Measurements from ENCODE around the gene TGM3. TPM values are rescaled to one million over a fixed set of nuclear protein-coding genes. Genes with fewer than 3 reads are reported as not detected.

TGM3 gene
- total RNA-seq, 1 donor from 2014 or later = not detected

GRCh38 chr20:2305479-2305878, 9.7 kb downstream of the TGM3 start:
- intact Hi-C loops (cut with micrococcal nuclease) = no loop called here

GRCh38 chr20:2305946-2306345, 10.1 kb downstream of the TGM3 start:
- intact Hi-C loops (cut with micrococcal nuclease) = no loop called here

- intact Hi-C loops (cut with micrococcal nuclease) = no loop called here
These were observed 11.3 kb downstream of the TGM3 start for GRCh38 chr20:2307136-2307535.

GRCh38 chr20:2311329-2311728, 15.5 kb downstream of the TGM3 start:
- intact Hi-C loops (cut with micrococcal nuclease) = no loop called here

- intact Hi-C loops (cut with micrococcal nuclease) = no loop called here
These were observed 17.1 kb downstream of the TGM3 start for GRCh38 chr20:2312876-2313275.

GRCh38 chr20:2313316-2313715, 17.5 kb downstream of the TGM3 start:
- intact Hi-C loops (cut with micrococcal nuclease) = no loop called here

GRCh38 chr20:2314759-2315439, 19.1 kb downstream of the TGM3 start:
- intact Hi-C loops (cut with micrococcal nuclease) = no loop called here

GRCh38 chr20:2315440-2315778, 19.6 kb downstream of the TGM3 start:
- intact Hi-C loops (cut with micrococcal nuclease) = no loop called here

- intact Hi-C loops (cut with micrococcal nuclease) = no loop called here
These were observed 21.2 kb downstream of the TGM3 start for GRCh38 chr20:2316847-2317495.

- intact Hi-C loops (cut with micrococcal nuclease) = no loop called here
These were observed 25.2 kb downstream of the TGM3 start for GRCh38 chr20:2320813-2321658.

- intact Hi-C loops (cut with micrococcal nuclease) = no loop called here
These were observed 27.2 kb downstream of the TGM3 start for GRCh38 chr20:2323051-2323450.

- intact Hi-C loops (cut with micrococcal nuclease) = no loop called here
These were observed 30.2 kb downstream of the TGM3 start for GRCh38 chr20:2326046-2326445.

- intact Hi-C loops (cut with micrococcal nuclease) = no loop called here
These were observed 32.1 kb downstream of the TGM3 start for GRCh38 chr20:2327620-2328555.

GRCh38 chr20:2329286-2329685, 33.5 kb downstream of the TGM3 start:
- intact Hi-C loops (cut with micrococcal nuclease) = no loop called here

- intact Hi-C loops (cut with micrococcal nuclease) = no loop called here
These were observed 34.4 kb downstream of the TGM3 start for GRCh38 chr20:2330090-2330695.

GRCh38 chr20:2331106-2331505, 35.3 kb downstream of the TGM3 start:
- intact Hi-C loops (cut with micrococcal nuclease) = no loop called here

GRCh38 chr20:2331901-2332565, 36.2 kb downstream of the TGM3 start:
- intact Hi-C loops (cut with micrococcal nuclease) = no loop called here

- intact Hi-C loops (cut with micrococcal nuclease) = no loop called here
These were observed 36.9 kb downstream of the TGM3 start for GRCh38 chr20:2332711-2333110.

GRCh38 chr20:2333821-2334220, 38.0 kb downstream of the TGM3 start:
- intact Hi-C loops (cut with micrococcal nuclease) = no loop called here
